ENCODE results near the gene TIMM17A.
"Not testable (repeated sequence)": the region's sequence is repeated elsewhere in the genome, so short reads cannot be mapped to it uniquely, and the experiment has no call there.

Gene TIMM17A

GRCh38 chr1:202016811-202017748, 61.8 kb downstream of the TIMM17A start:
- no peak for DNase-seq

DNA sequence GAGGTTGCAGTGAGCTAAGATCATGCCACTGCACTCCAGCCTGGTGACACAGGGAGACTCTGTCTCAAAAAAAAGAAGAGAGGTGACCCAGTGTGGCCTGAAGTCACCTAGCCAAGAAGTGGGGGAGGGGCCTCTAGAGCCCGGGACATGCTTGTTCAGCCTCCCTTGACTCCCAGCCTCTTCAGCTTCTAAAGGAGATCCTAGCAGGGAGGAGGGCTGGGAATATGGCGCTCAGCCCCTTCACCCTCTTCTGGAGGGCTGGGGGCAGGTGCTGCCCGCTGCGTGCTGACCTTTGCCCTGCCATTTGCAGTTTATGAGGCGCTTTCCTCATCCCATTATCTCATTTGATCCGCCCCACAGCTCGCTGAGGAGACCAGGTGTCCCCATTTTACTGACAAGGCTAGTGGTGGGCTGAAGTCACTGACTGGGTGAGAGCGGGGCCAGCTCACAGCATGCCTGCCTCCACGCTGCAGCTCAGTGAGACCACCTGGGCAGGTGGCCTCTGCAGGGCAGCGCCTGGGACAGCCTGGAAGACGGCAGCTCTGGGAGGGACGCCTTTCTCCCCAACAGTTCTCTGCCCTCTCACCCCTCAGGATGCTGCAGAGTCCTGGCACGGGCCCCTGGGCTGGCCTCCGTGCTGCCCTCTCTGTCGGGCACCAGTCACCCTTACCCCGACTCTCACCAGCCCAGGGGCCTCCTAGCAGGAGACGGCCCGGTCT, 62.6 kb downstream of the TIMM17A start:
- no peak for DNase-seq

GRCh38 chr1:202018468-202019234, 63.3 kb downstream of the TIMM17A start:
- peak; percentile 69 for DNase-seq

DNA sequence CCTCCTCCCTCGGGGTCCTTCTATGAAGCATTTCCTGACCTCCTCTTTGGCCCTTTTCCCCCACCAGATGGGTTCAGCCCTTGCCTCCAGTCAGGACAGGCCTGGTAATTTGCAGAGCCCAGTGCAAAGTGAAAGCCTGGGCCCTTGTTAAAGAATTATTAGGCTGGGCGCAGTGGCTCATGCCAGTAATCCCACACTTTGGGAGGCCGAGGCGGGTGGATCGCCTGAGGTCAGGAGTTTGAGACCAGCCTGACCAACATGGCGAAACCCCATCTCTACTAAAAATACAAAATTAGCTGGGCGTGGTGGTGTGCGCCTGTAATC, 63.9 kb downstream of the TIMM17A start:
- DNase-seq: not testable (repeated sequence)

Data from OCI-M1 (cell line).